Measurements from ENCODE around the gene TBC1D14.

TBC1D14 gene

GRCh38 chr4:6983544-6984142, 74.0 kb downstream of the TBC1D14 start:
- TF ChIP-seq EZH2phosphoT487 (IDR thresholded peaks at IDR 0.05; ENCODE audit: borderline replicate concordance) (no peak), CTCF (conservative IDR thresholded peaks at IDR 0.05; ENCODE audit: low read length) (no peak)
- Histone ChIP-seq H3K9ac (ENCODE audit: low read depth, low read length, poor library complexity, severe bottlenecking) (no peak overlapping the region), H4K20me1 (ENCODE audit: insufficient read depth, low read length, poor library complexity, severe bottlenecking) (peaks cover 16% of the 10 kb centered on the region), H3K27me3 (ENCODE audit: insufficient read depth, low read length, poor library complexity, severe bottlenecking) (no peaks in the 10 kb centered on the region), H3K9me2 (replicated peaks; ENCODE audit: low read depth, low read length) (no peaks in the 10 kb centered on the region), H3K4me1 (ENCODE audit: insufficient read depth, low read length, poor library complexity, severe bottlenecking) (peaks cover 23% of the 10 kb centered on the region), H3K36me3 (ENCODE audit: insufficient read depth, low read length) (no peaks in the 10 kb centered on the region), H3K4me3 (ENCODE audit: low read length, poor library complexity, severe bottlenecking) (no peak overlapping the region), H3F3A (ENCODE audit: low read depth) (peaks cover 4% of the 10 kb centered on the region; the same call in 1 of the 2 replicates), H2AFZ (ENCODE audit: low read length) (no peak overlapping the region), H3K9me3 (ENCODE audit: insufficient read depth, low read depth, low read length) (no peaks in the 10 kb centered on the region), H3K4me2 (ENCODE audit: low read depth, low read length, poor library complexity, severe bottlenecking) (no peak overlapping the region), H3K79me2 (ENCODE audit: insufficient read depth, low read length) (peaks cover 30% of the 10 kb centered on the region)

- Histone ChIP-seq H3K36me3 (ENCODE audit: insufficient read depth, low read length) (no peaks in the 10 kb centered on the region), H3K9me2 (replicated peaks; ENCODE audit: low read depth, low read length) (no peaks in the 10 kb centered on the region), H3K79me2 (ENCODE audit: insufficient read depth, low read length) (peaks cover 42% of the 10 kb centered on the region), H3K9me3 (ENCODE audit: insufficient read depth, low read depth, low read length) (no peaks in the 10 kb centered on the region), H3K4me3 (ENCODE audit: low read length, poor library complexity, severe bottlenecking) (no peak overlapping the region), H2AFZ (ENCODE audit: low read length) (no peak overlapping the region), H4K20me1 (ENCODE audit: insufficient read depth, low read length, poor library complexity, severe bottlenecking) (peaks cover 18% of the 10 kb centered on the region), H3K27me3 (ENCODE audit: insufficient read depth, low read length, poor library complexity, severe bottlenecking) (no peaks in the 10 kb centered on the region), H3K4me1 (ENCODE audit: insufficient read depth, low read length, poor library complexity, severe bottlenecking) (peaks cover 23% of the 10 kb centered on the region), H3K4me2 (ENCODE audit: low read depth, low read length, poor library complexity, severe bottlenecking) (peak overlapping the region; percentile 80), H3K9ac (ENCODE audit: low read depth, low read length, poor library complexity, severe bottlenecking) (peak overlapping the region; percentile 80), H3F3A (ENCODE audit: low read depth) (peaks cover 4% of the 10 kb centered on the region; the same call in 1 of the 2 replicates)
- TF ChIP-seq EZH2phosphoT487 (IDR thresholded peaks at IDR 0.05; ENCODE audit: borderline replicate concordance) (no peak), CTCF (conservative IDR thresholded peaks at IDR 0.05; ENCODE audit: low read length) (no peak)
These were observed 75.2 kb downstream of the TBC1D14 start for GRCh38 chr4:6984612-6985425.

- Histone ChIP-seq H3K36me3 (ENCODE audit: insufficient read depth, low read length) (no peaks in the 10 kb centered on the region), H4K20me1 (ENCODE audit: insufficient read depth, low read length, poor library complexity, severe bottlenecking) (peaks cover 18% of the 10 kb centered on the region), H3F3A (ENCODE audit: low read depth) (peaks cover 4% of the 10 kb centered on the region; the same call in 1 of the 2 replicates), H3K4me2 (ENCODE audit: low read depth, low read length, poor library complexity, severe bottlenecking) (peak overlapping the region; percentile 80), H2AFZ (ENCODE audit: low read length) (peak overlapping the region; percentile 92), H3K79me2 (ENCODE audit: insufficient read depth, low read length) (peaks cover 52% of the 10 kb centered on the region), H3K4me3 (ENCODE audit: low read length, poor library complexity, severe bottlenecking) (peak overlapping the region; percentile 90), H3K27me3 (ENCODE audit: insufficient read depth, low read length, poor library complexity, severe bottlenecking) (no peaks in the 10 kb centered on the region), H3K9me2 (replicated peaks; ENCODE audit: low read depth, low read length) (no peaks in the 10 kb centered on the region), H3K9me3 (ENCODE audit: insufficient read depth, low read depth, low read length) (no peaks in the 10 kb centered on the region), H3K9ac (ENCODE audit: low read depth, low read length, poor library complexity, severe bottlenecking) (peak overlapping the region; percentile 80), H3K4me1 (ENCODE audit: insufficient read depth, low read length, poor library complexity, severe bottlenecking) (peaks cover 30% of the 10 kb centered on the region)
- TF ChIP-seq CTCF (conservative IDR thresholded peaks at IDR 0.05; ENCODE audit: low read length) (no peak), EZH2phosphoT487 (IDR thresholded peaks at IDR 0.05; ENCODE audit: borderline replicate concordance) (no peak)
These were observed 76.6 kb downstream of the TBC1D14 start for GRCh38 chr4:6986072-6986780.

All from Loucy (cell line).